ENCODE data around the gene AQP1.

AQP1 gene

DNA sequence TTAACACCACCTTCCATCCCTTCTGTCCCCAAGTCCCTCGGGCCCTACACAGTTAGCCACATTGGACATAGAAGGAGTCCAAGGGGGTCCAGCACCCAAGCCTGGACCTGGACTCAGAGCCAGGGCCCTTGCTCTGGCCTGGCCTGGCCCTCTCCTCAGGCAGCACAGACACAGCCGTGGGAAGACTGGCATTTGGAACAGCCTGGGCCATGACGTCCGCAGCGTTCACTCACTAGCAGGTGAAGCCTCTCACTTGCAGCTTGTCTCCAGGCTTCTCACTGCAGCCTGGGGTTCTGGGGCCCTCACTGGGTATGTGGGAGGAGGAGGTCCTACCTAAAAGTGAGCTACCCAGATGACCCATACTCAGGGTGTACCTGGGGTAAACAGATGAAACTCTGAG lies 33.7 kb upstream of the AQP1 start:
- no peak for DNase-seq (ENCODE audit: extremely low read depth, insufficient read length)
- Histone ChIP-seq H3K27me3 (replicated peaks; ENCODE audit: control insufficient read depth, insufficient read depth, low read length) (no peaks in the 10 kb centered on the region), H3K36me3 (ENCODE audit: control insufficient read depth, insufficient read depth, low read length) (no peaks in the 10 kb centered on the region), H3K4me3 (replicated peaks; ENCODE audit: low read depth, low read length) (no peak overlapping the region)
- TF ChIP-seq, protein P1, sequence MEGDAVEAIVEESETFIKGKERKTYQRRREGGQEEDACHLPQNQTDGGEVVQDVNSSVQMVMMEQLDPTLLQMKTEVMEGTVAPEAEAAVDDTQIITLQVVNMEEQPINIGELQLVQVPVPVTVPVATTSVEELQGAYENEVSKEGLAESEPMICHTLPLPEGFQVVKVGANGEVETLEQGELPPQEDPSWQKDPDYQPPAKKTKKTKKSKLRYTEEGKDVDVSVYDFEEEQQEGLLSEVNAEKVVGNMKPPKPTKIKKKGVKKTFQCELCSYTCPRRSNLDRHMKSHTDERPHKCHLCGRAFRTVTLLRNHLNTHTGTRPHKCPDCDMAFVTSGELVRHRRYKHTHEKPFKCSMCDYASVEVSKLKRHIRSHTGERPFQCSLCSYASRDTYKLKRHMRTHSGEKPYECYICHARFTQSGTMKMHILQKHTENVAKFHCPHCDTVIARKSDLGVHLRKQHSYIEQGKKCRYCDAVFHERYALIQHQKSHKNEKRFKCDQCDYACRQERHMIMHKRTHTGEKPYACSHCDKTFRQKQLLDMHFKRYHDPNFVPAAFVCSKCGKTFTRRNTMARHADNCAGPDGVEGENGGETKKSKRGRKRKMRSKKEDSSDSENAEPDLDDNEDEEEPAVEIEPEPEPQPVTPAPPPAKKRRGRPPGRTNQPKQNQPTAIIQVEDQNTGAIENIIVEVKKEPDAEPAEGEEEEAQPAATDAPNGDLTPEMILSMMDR (IDR thresholded peaks at IDR 0.05; ENCODE audit: insufficient read depth, low read length, poor library complexity, severe bottlenecking), result no peak

DNA sequence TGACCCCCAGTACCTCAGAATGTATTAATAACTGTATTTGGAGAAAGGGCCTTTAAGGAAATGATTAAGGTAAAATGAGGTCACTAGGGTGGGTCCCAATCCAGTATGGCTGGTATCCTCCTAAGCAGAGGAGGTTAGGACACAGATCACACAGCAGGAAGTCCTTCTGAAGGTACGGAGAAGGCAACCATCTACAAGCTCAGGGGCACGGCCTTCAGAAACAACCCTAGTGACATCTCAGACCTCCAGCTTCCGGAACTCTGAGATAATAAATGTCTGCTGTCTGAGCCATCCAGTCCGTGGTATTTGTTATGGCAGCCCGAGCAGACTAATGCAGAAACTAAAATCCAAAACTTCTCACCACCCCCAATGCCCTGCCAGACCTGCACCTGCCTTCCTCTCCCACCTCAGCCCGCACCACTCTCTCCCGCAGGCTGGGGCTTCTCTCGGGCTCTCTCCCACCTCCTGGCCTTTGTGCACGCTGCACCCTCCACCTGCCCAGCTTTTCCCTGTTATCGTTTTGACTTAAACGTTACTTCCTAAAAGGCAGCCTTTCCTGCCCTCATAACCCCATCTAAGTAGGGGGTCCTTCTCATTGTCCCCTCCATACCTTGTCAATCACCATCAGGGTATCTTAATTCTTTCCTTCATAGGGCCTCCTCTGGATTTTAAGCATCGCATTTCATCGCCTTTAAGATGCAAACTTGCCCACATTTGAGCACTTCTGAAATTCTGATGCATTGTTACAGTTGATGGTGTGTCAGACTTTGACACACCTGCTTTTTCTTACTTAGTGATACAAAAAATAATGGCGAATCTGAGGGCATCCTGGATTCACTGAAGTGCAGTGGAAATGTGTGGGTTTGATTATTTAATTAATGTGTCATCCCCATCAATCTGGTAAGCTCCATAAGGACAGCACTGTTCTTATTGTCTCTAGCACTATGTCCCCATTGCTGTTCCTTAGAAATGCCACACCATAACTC lies 32.2 kb upstream of the AQP1 start:
- H3K4me3 ChIP-seq (replicated peaks; ENCODE audit: low read depth, low read length), result no peak overlapping the region
- no peaks in the 10 kb centered on the region for H3K36me3 ChIP-seq (ENCODE audit: control insufficient read depth, insufficient read depth, low read length)
- DNase-seq (ENCODE audit: extremely low read depth, insufficient read length), result no peak
- TF ChIP-seq, protein P1 (IDR thresholded peaks at IDR 0.05; ENCODE audit: insufficient read depth, low read length, poor library complexity, severe bottlenecking), result no peak
- no peaks in the 10 kb centered on the region for H3K27me3 ChIP-seq (replicated peaks; ENCODE audit: control insufficient read depth, insufficient read depth, low read length)

DNA sequence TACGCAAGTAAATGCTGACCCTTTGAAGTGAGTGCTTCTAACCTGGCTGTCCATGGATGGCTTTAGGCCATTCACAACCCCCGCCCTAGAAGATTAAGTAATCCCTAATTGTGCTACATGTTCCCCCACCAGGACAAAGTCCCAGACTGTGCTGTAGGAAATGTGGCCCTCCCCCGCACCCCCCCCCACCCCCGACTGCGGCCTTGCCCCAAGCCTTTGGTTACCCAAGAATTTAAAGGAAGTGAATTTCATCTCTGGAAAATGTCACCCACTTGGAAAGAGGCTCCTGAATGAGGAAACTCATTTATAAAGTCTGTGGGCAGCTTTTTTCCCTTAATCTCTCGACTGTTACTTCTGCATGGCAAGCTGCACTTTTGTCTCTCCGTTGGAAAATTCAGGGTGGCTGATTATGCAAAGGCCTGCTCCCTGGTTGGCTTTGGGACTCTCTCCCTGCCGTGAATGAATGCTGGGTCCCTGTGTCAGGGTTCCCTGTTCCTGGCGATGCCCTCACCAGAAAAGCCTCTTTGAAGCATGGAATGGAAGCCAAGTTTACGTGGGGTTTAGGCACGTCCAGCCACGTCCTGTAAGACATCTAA lies 31.4 kb upstream of the AQP1 start:
- TF ChIP-seq, protein P1 (IDR thresholded peaks at IDR 0.05; ENCODE audit: insufficient read depth, low read length, poor library complexity, severe bottlenecking), result no peak
- no peak for DNase-seq (ENCODE audit: extremely low read depth, insufficient read length)
- Histone ChIP-seq H3K36me3 (ENCODE audit: control insufficient read depth, insufficient read depth, low read length) (no peaks in the 10 kb centered on the region), H3K4me3 (replicated peaks; ENCODE audit: low read depth, low read length) (no peak overlapping the region), H3K27me3 (replicated peaks; ENCODE audit: control insufficient read depth, insufficient read depth, low read length) (no peaks in the 10 kb centered on the region)

DNA sequence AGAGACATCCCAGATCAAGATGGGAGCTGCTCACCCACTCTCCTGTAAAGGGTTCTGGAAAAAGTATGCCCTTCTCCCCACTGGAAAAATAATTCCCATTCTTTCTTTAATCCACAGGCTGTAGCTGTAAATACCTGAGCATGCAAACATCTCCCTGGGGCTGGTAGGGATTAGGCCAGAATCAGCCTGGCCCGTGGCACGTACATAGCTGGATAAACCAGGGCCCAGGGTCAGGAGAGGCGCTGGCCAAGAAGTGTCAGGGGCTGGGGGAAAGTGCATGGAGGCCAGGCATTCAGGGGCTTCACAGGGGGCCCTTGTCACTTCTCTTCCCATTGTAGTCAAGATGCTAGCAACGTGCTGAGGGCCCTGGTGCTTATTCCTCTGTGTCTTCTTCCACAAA lies 30.7 kb upstream of the AQP1 start:
- TF ChIP-seq, protein P1 (IDR thresholded peaks at IDR 0.05; ENCODE audit: insufficient read depth, low read length, poor library complexity, severe bottlenecking), result no peak
- no peak overlapping the region for H3K4me3 ChIP-seq (replicated peaks; ENCODE audit: low read depth, low read length)
- no peaks in the 10 kb centered on the region for H3K27me3 ChIP-seq (replicated peaks; ENCODE audit: control insufficient read depth, insufficient read depth, low read length)
- no peak for DNase-seq (ENCODE audit: extremely low read depth, insufficient read length)
- no peaks in the 10 kb centered on the region for H3K36me3 ChIP-seq (ENCODE audit: control insufficient read depth, insufficient read depth, low read length)

- DNase-seq (ENCODE audit: extremely low read depth, insufficient read length), result no peak
- TF ChIP-seq, protein P1 (IDR thresholded peaks at IDR 0.05; ENCODE audit: insufficient read depth, low read length, poor library complexity, severe bottlenecking), result no peak
- no peaks in the 10 kb centered on the region for H3K36me3 ChIP-seq (ENCODE audit: control insufficient read depth, insufficient read depth, low read length)
- H3K27me3 ChIP-seq (replicated peaks; ENCODE audit: control insufficient read depth, insufficient read depth, low read length), result no peaks in the 10 kb centered on the region
- no peak overlapping the region for H3K4me3 ChIP-seq (replicated peaks; ENCODE audit: low read depth, low read length)
These were observed 30.2 kb upstream of the AQP1 start for GRCh38 chr7:30881448-30881847.

All from GM06990 (cell line).